Vagina (tissue), 2 donors: ENCODE measurements around the gene MED19. TPM values are rescaled to one million over a fixed set of nuclear protein-coding genes. Genes with fewer than 3 reads are reported as not detected.
"Not testable (repeated sequence)": the region's sequence is repeated elsewhere in the genome, so short reads cannot be mapped to it uniquely, and the experiment has no call there.

Experiments used
- DNase-seq, 2 donors: peaks; one replicate each; pipeline ENCODE4 v3.0.0-alpha.2; 2017; ENCODE audit errors: extremely low spot score in 2 of 2
- H3K27ac ChIP-seq: fragments of 200-600 bp; sonication (generic); one replicate; pipeline ENCODE4 v1.5.1; 2019
- H3K27me3 ChIP-seq: fragments of 200-600 bp; sonication (generic); one replicate; pipeline ENCODE4 v1.5.1; 2019
- H3K36me3 ChIP-seq, 2 donors: fragments of 200-600 bp; sonication (generic); one replicate each; pipeline ENCODE4 v1.5.1; 2017 to 2019
- H3K4me1 ChIP-seq: fragments of 200-600 bp; sonication (generic); one replicate; pipeline ENCODE4 v1.5.1; 2019
- H3K4me3 ChIP-seq, 2 donors: fragments of 200-600 bp; sonication (generic); 1 replicate in 1 of 2; 2 replicates in 1 of 2; pipeline ENCODE4 v1.5.1; 2016 to 2019
- H3K9me3 ChIP-seq: fragments of 200-600 bp; sonication (generic); one replicate; pipeline ENCODE4 v1.5.1; 2019
- POLR2A ChIP-seq, 2 donors: fragments of 450-650 bp; IDR thresholded peaks; one replicate each; pipeline ENCODE4 v1.6.1; 2017; ENCODE audit warnings: antibody characterized with exemption in 2 of 2, mild to moderate bottlenecking in 2 of 2, moderate library complexity in 2 of 2
- POLR2AphosphoS5 ChIP-seq, 2 donors: sonication (generic); formaldehyde crosslinking; IDR thresholded peaks; one replicate each; pipeline ENCODE4 v1.9.0; 2017; ENCODE audit warnings: antibody characterized with exemption in 2 of 2, mild to moderate bottlenecking in 2 of 2, low read depth in 1 of 2; ENCODE audit not compliant: insufficient read depth in 1 of 2
- intact Hi-C: fragments of 100-400 bp; cut with DNase I; formaldehyde crosslinking; loops from one replicate; pipeline ENCODE4 v1.15.1; 2023
- total RNA-seq: library from RNA; depleted of rRNA; stranded (reverse); fragments of >200 nt; gene quantifications from one replicate; pipeline ENCODE4 v1.2.3, GENCODE V29; 2016
- TF ChIP-seq, protein P1 (sequence below), 3 experiments: fragments of 450-650 bp in 2 of 3; fragments of 200-600 bp in 1 of 3; sonication (generic) in 1 of 3; IDR thresholded peaks; one replicate each; pipeline ENCODE4 v1.5.1; 2017 to 2019; ENCODE audit warnings: antibody characterized with exemption in 3 of 3, mild to moderate bottlenecking in 2 of 3, moderate library complexity in 2 of 3

MED19 gene
- total RNA-seq, 1 donor from 2014 or later = 18.4 TPM

DNA sequence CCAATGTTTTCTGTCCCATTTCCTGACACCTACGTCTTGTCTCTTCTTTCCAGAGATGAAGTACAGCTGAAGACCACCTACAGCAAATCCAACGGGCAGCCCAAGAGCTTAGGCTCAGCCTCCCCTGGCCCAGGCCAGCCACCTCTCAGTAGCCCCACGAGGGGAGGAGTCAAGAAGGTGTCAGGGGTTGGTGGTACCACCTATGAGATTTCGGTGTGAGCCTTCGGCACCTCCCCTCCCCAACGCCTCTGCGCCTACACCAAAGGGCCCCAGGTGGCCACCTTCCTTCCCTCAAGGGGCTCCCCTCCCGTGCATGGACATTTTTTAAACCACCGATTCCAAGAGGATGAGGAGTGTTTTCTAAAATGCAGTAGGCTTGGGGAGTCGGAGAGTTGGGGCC is 12.2 kb downstream of the MED19 start:
- Histone ChIP-seq H3K27ac (no peak overlapping the region), H3K4me3 (no peak overlapping the region), H3K4me1 (no peaks in the 10 kb centered on the region), H3K36me3 (peaks cover 0 to 86% of the 10 kb centered on the region in 2 donors), H3K9me3 (no peaks in the 10 kb centered on the region), H3K27me3 (no peaks in the 10 kb centered on the region)
- no peak for DNase-seq
- intact Hi-C loops = no loop called here
- TF ChIP-seq POLR2A (IDR thresholded peaks at IDR 0.05) = no peak
- TF ChIP-seq, protein P1, sequence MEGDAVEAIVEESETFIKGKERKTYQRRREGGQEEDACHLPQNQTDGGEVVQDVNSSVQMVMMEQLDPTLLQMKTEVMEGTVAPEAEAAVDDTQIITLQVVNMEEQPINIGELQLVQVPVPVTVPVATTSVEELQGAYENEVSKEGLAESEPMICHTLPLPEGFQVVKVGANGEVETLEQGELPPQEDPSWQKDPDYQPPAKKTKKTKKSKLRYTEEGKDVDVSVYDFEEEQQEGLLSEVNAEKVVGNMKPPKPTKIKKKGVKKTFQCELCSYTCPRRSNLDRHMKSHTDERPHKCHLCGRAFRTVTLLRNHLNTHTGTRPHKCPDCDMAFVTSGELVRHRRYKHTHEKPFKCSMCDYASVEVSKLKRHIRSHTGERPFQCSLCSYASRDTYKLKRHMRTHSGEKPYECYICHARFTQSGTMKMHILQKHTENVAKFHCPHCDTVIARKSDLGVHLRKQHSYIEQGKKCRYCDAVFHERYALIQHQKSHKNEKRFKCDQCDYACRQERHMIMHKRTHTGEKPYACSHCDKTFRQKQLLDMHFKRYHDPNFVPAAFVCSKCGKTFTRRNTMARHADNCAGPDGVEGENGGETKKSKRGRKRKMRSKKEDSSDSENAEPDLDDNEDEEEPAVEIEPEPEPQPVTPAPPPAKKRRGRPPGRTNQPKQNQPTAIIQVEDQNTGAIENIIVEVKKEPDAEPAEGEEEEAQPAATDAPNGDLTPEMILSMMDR (IDR thresholded peaks at IDR 0.05) = no peak

GRCh38 chr11:57698843-57699365 is 13.1 kb downstream of the MED19 start:
- intact Hi-C loops = no loop called here
- no peak for TF ChIP-seq POLR2A (IDR thresholded peaks at IDR 0.05)
- TF ChIP-seq POLR2AphosphoS5 (IDR thresholded peaks at IDR 0.05; ENCODE audit: insufficient read depth in 1 of 2, low read depth in 1 of 2) = no peak
- TF ChIP-seq, protein P1 (IDR thresholded peaks at IDR 0.05) = no peak
- Histone ChIP-seq H3K27ac (no peak overlapping the region), H3K9me3 (no peaks in the 10 kb centered on the region), H3K4me3 (no peak overlapping the region), H3K27me3 (no peaks in the 10 kb centered on the region), H3K4me1 (no peaks in the 10 kb centered on the region), H3K36me3 (peaks cover 0 to 87% of the 10 kb centered on the region in 2 donors)
- no peak for DNase-seq

DNA sequence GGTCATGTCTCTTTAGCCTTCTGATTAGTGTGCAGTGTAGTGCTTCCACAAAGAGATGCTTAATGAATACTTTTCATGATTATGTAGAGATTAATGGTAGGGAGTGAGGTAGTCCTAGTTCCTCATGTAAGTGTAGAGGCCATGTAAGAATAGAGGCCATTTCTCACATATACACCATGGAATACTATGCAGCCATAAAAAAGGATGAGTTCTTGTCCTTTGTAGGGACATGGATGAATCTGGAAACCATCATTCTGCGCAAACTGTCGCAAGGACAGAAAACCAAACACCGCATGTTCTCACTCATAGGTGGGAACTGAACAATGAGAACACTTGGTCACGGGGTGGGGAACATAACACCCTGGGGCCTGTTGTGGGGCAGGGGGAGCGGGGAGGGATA is 21.5 kb downstream of the MED19 start:
- H3K9me3 ChIP-seq, intact Hi-C loops, H3K4me1 ChIP-seq, H3K27me3 ChIP-seq, DNase-seq, H3K27ac ChIP-seq, H3K4me3 ChIP-seq: not testable (repeated sequence)
- H3K36me3 ChIP-seq = peaks cover 0 to 82% of the 10 kb centered on the region in 2 donors

DNA sequence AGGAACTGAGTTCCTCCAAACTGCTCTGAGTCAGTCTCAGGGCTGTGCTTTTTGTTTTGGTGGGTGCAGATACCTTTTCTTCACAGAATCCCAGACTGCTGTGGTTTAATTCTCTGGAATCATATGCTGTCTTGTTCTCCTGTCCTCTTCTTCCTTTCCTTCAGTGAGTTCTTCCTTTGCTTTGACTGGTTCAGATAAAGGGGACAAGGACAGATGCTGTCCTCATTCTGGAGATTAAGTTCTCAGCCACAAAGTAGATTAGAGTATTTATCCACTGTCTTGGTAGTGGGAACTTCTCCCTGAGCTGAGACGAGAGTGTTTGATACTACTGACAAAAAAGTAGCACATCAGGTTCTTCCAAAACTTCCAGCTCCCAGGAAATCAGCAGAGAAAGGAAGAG is 30.8 kb downstream of the MED19 start:
- Histone ChIP-seq H3K9me3 (no peaks in the 10 kb centered on the region), H3K27me3 (no peaks in the 10 kb centered on the region), H3K36me3 (peaks cover 0 to 52% of the 10 kb centered on the region in 2 donors), H3K4me3 (no peak overlapping the region), H3K27ac (peak overlapping the region; percentile 1), H3K4me1 (peaks cover 53% of the 10 kb centered on the region)
- intact Hi-C loops = no loop called here
- no peak for DNase-seq
- TF ChIP-seq, protein P1 (IDR thresholded peaks at IDR 0.05) = no peak
- TF ChIP-seq POLR2A (IDR thresholded peaks at IDR 0.05) = no peak
- no peak for TF ChIP-seq POLR2AphosphoS5 (IDR thresholded peaks at IDR 0.05; ENCODE audit: insufficient read depth in 1 of 2, low read depth in 1 of 2)

DNA sequence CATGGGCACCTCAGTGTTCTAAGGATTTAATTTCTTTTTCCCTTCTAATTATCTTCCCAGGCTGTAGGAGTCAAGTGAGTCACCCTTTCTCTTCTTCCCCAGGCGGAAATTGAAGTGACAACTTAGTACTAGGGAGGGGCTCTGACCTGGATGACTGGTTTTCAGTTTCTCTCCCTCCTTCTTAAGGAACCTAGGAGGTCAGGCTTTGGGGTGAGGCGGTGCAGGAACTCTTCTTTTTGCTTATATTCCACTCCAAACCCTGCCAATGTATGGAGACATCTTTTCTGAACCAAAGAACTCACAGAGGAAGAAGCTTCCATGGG is 31.5 kb downstream of the MED19 start:
- H3K27ac ChIP-seq = peak overlapping the region; percentile 9
- intact Hi-C loops = no loop called here
- DNase-seq = no peak
- H3K4me3 ChIP-seq = no peak overlapping the region
- no peaks in the 10 kb centered on the region for H3K27me3 ChIP-seq
- peaks cover 0 to 46% of the 10 kb centered on the region in 2 donors for H3K36me3 ChIP-seq
- no peak for TF ChIP-seq POLR2A (IDR thresholded peaks at IDR 0.05)
- TF ChIP-seq POLR2AphosphoS5 (IDR thresholded peaks at IDR 0.05; ENCODE audit: insufficient read depth in 1 of 2, low read depth in 1 of 2) = peak in 1 of 2 donors; percentile 53
- H3K9me3 ChIP-seq = no peaks in the 10 kb centered on the region
- peaks cover 60% of the 10 kb centered on the region for H3K4me1 ChIP-seq

GRCh38 chr11:57679396-57679795 is 32.6 kb downstream of the MED19 start:
- H3K9me3 ChIP-seq = no peaks in the 10 kb centered on the region
- H3K4me3 ChIP-seq = no peak overlapping the region
- intact Hi-C loops = no loop called here
- H3K36me3 ChIP-seq = peaks cover 0 to 35% of the 10 kb centered on the region in 2 donors
- DNase-seq = peak in 1 of 2 donors; percentile 89
- no peaks in the 10 kb centered on the region for H3K27me3 ChIP-seq
- peak in 1 of 2 donors; percentile 70 for TF ChIP-seq POLR2AphosphoS5 (IDR thresholded peaks at IDR 0.05; ENCODE audit: insufficient read depth in 1 of 2, low read depth in 1 of 2)
- TF ChIP-seq, protein P1 (IDR thresholded peaks at IDR 0.05) = no peak
- H3K27ac ChIP-seq = no peak overlapping the region
- H3K4me1 ChIP-seq = peaks cover 71% of the 10 kb centered on the region
